ENCODE results near the gene ABLIM1.

DNA sequence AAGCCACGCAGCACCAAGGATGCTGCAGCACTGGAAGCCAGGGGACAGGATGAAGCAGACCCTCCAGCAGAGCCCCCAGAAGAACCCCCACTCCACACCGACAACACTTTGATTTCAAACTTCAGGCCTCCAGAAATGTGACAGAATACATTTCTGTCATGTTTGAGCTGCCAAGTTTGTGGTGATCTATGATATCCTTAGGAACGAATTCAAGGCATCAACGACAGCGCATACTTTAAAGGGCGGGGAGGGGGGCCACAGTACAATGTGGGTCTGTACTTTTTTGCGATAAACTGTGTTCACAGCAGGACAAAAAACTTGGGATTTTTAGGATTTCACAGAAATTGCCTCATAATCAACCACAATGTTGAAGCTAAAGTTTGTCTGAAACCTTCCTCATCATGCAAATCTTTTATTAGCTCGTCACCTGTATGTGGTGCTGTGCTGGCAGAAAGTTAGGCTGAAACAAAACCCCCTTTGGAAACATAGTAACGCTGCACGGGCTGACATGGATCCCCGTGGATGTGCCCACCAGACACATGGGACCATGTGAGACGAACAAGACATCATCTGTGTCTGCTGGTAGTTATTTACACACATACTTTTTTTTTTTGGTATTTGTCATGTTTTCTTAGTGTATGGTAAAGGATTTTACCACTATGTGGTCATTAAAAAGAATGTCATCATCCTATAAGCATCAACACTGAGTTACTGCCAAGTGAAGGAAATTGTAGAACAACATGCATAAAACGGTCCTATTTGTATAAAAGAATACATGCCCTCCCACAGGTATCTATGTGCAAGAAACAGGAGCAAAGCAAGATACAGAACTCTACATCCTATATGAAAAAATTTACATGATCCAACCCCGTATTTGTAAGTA is 140.5 kb downstream of the ABLIM1 start:
- TF ChIP-seq CTCF (conservative IDR thresholded peaks at IDR 0.05 in 1 of 2, IDR thresholded peaks at IDR 0.05 in 1 of 2; ENCODE audit: low read depth in 1 of 2, low read length in 2 of 2) (no peak), EZH2 (IDR thresholded peaks at IDR 0.05; ENCODE audit: low read length, missing control alignments) (no peak)

Data from fibroblast of lung (primary cell).